Liver (tissue), 9 donors: ENCODE data around the gene COPB2. TPM values are rescaled to one million over a fixed set of nuclear protein-coding genes. Genes with fewer than 3 reads are reported as not detected.
A peak's percentile ranks its signal among the peaks of the same experiment; 100 is the strongest.

ENCODE experiments used
- DNase-seq: peaks from one replicate; pipeline ENCODE4 v3.0.0-alpha.2; 2017; ENCODE audit warnings: low spot score
- H3K27ac ChIP-seq, 2 donors: one replicate each; pipeline ENCODE4 v1.7.0; 2013; ENCODE audit warnings: inconsistent platforms in 2 of 2, low read length in 2 of 2, control low read depth in 1 of 2, low read depth in 1 of 2, mild to moderate bottlenecking in 1 of 2
- H3K27me3 ChIP-seq, 4 donors: one replicate each; pipeline versions ENCODE4 v1.6.1 to v1.7.0; 2013; ENCODE audit warnings: low read length in 3 of 4, inconsistent platforms in 1 of 4, mild to moderate bottlenecking in 1 of 4, moderate library complexity in 1 of 4; ENCODE audit not compliant: control insufficient read depth in 4 of 4, insufficient read depth in 4 of 4
- H3K36me3 ChIP-seq, 4 donors: one replicate each; pipeline versions ENCODE4 v1.6.1 to v1.7.0; 2013; ENCODE audit warnings: low read length in 3 of 4, mild to moderate bottlenecking in 3 of 4, low read depth in 1 of 4, moderate library complexity in 1 of 4; ENCODE audit not compliant: control insufficient read depth in 4 of 4, insufficient read depth in 3 of 4
- H3K4me1 ChIP-seq, 4 donors: one replicate each; pipeline versions ENCODE4 v1.6.1 to v1.7.0; 2013; ENCODE audit warnings: low read length in 3 of 4, mild to moderate bottlenecking in 3 of 4, moderate library complexity in 1 of 4; ENCODE audit not compliant: control insufficient read depth in 4 of 4, insufficient read depth in 4 of 4
- H3K4me3 ChIP-seq, 3 donors: one replicate each; pipeline versions ENCODE4 v1.6.1 to v1.7.0; 2013; ENCODE audit warnings: low read length in 3 of 3, control low read depth in 1 of 3, low read depth in 1 of 3, mild to moderate bottlenecking in 1 of 3
- H3K9ac ChIP-seq, 2 donors: one replicate each; pipeline ENCODE4 v1.7.0; 2013; ENCODE audit warnings: low read length in 2 of 2, mild to moderate bottlenecking in 2 of 2, moderate library complexity in 2 of 2, control low read depth in 1 of 2, low read depth in 1 of 2
- H3K9me3 ChIP-seq, 4 donors: one replicate each; pipeline versions ENCODE4 v1.6.1 to v1.7.0; 2013; ENCODE audit warnings: low read length in 3 of 4; ENCODE audit not compliant: control insufficient read depth in 4 of 4
- EGR1 ChIP-seq, 2 donors: IDR thresholded peaks; 2 replicates each; pipeline ENCODE4 v1.6.1; 2016 to 2018; ENCODE audit warnings: antibody characterized with exemption in 2 of 2, low read depth in 2 of 2
- FOXA1 ChIP-seq: IDR thresholded peaks from 2 replicates; pipeline ENCODE4 v1.6.1; 2016; ENCODE audit warnings: antibody characterized with exemption
- FOXA2 ChIP-seq: IDR thresholded peaks from 2 replicates; pipeline ENCODE4 v1.6.1; 2016; ENCODE audit warnings: antibody characterized with exemption
- GABPA ChIP-seq, 2 donors: IDR thresholded peaks in 1 of 2; conservative IDR thresholded peaks in 1 of 2; 2 replicates each; pipeline ENCODE4 v1.6.1; 2016; ENCODE audit warnings: antibody characterized with exemption in 2 of 2, mild to moderate bottlenecking in 1 of 2, moderate library complexity in 1 of 2
- HNF4A ChIP-seq, 2 donors: conservative IDR thresholded peaks; 2 replicates each; pipeline ENCODE4 v1.6.1; 2016; ENCODE audit warnings: antibody characterized with exemption in 2 of 2, mild to moderate bottlenecking in 2 of 2
- HNF4G ChIP-seq: IDR thresholded peaks from 2 replicates; pipeline ENCODE4 v1.6.1; 2016; ENCODE audit warnings: antibody characterized with exemption
- JUND ChIP-seq, 2 donors: IDR thresholded peaks; 2 replicates each; pipeline ENCODE4 v1.6.1; 2016; ENCODE audit warnings: antibody characterized with exemption in 2 of 2
- RAD21 ChIP-seq, 2 donors: IDR thresholded peaks; 2 replicates each; pipeline ENCODE4 v1.6.1; 2016; ENCODE audit warnings: antibody characterized with exemption in 2 of 2, mild to moderate bottlenecking in 2 of 2
- RXRA ChIP-seq, 2 donors: IDR thresholded peaks; 2 replicates each; pipeline ENCODE4 v1.6.1; 2017 to 2018; ENCODE audit warnings: antibody characterized with exemption in 2 of 2, mild to moderate bottlenecking in 1 of 2
- SP1 ChIP-seq: IDR thresholded peaks from 2 replicates; pipeline ENCODE4 v1.6.1; 2018; ENCODE audit warnings: antibody characterized with exemption, mild to moderate bottlenecking
- TAF1 ChIP-seq: conservative IDR thresholded peaks from 2 replicates; pipeline ENCODE4 v1.6.1; 2016; ENCODE audit warnings: antibody characterized with exemption, mild to moderate bottlenecking
- YY1 ChIP-seq: IDR thresholded peaks from 2 replicates; pipeline ENCODE4 v1.6.1; 2016; ENCODE audit warnings: antibody characterized with exemption, mild to moderate bottlenecking
- WGBS: extraction: QIAGEN DNeasy Blood & Tissue Kit; methylation state at CpG from one replicate; pipeline ENCODE4 v1.1.7; 2013; 5-methylcytosine and 5-hydroxymethylcytosine counted together
- polyA plus RNA-seq, 2 donors: library from polyadenylated mRNA; stranded (reverse) in 1 of 2; unstranded in 1 of 2; fragments of 200-250 nt in 1 of 2; fragments of >200 nt in 1 of 2; fragmentation: Nextera tagmentation in 1 of 2; extraction: Ambion mirVana in 1 of 2; gene quantifications; one replicate each; pipeline versions ENCODE4 v1.2.1 to v1.2.3, GENCODE V29; 2013 to 2015
- total RNA-seq, 2 donors: library from RNA; depleted of rRNA; stranded (reverse); fragments of >200 nt; gene quantifications; one replicate each; pipeline ENCODE4 v1.2.3, GENCODE V29; 2014
- TF ChIP-seq, protein P1 (sequence below): fragments of 150-350 bp; IDR thresholded peaks from 2 replicates; pipeline ENCODE4 v1.5.1; 2017; ENCODE audit warnings: improper control_type of control experiment, low read depth, low read length; ENCODE audit not compliant: missing input control
- TF ChIP-seq, protein P2 (sequence below): IDR thresholded peaks from 2 replicates; pipeline ENCODE4 v1.6.1; 2016; ENCODE audit warnings: antibody characterized with exemption
- TF ChIP-seq, protein P3 (sequence below): IDR thresholded peaks from 2 replicates; pipeline ENCODE4 v1.6.1; 2016; ENCODE audit warnings: antibody characterized with exemption
- TF ChIP-seq, protein P4 (sequence below): IDR thresholded peaks from 2 replicates; pipeline ENCODE4 v1.6.1; 2016; ENCODE audit warnings: antibody characterized with exemption, mild to moderate bottlenecking
- TF ChIP-seq, protein P5 (sequence below): IDR thresholded peaks from 2 replicates; pipeline ENCODE4 v1.6.1; 2016; ENCODE audit warnings: antibody characterized with exemption
- donor health status: healthy.
- donor health status: healthy.
- donor health status: healthy.
- donor health status: healthy.
- donor health status: healthy.

Gene COPB2
- total and polyA plus RNA-seq, 4 donors, result 45.4 to 145 (median 72.0) TPM

DNA sequence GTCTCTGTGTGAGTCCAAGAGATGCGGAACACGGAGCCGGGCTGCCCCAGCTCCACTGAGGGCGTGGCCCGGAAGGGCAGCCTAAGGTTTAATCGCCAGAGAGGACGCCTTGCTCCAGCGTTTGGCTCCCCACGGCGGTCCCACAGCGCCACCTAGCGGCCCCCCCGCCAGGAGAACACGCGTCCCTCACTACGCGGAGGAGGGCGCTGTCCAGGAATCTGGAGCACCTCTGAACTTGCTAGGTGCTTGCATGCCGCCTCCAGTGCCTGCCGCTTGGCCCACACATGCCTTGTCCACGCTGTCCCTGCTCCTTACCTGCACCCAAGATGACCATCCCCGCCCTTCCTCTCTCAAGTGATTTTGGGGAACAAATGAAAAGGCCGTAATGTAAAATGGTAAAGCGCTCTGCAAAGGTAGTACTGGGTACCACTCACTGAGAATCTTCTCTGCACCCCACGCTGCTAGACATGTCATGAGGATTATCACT, 60.0 kb downstream of the COPB2 start:
- H3K9ac ChIP-seq, result no peak overlapping the region
- H3K36me3 ChIP-seq, result no peaks in the 10 kb centered on the region
- 11% methylated on average over 25 of the region's 25 CpGs for WGBS
- DNase-seq, result peak; percentile 92
- no peak overlapping the region for H3K4me3 ChIP-seq
- H3K9me3 ChIP-seq, result no peaks in the 10 kb centered on the region
- peaks cover 0 to 3% (median 1%) of the 10 kb centered on the region in 4 donors for H3K27me3 ChIP-seq
- no peak overlapping the region for H3K27ac ChIP-seq
- TF ChIP-seq, protein P1, sequence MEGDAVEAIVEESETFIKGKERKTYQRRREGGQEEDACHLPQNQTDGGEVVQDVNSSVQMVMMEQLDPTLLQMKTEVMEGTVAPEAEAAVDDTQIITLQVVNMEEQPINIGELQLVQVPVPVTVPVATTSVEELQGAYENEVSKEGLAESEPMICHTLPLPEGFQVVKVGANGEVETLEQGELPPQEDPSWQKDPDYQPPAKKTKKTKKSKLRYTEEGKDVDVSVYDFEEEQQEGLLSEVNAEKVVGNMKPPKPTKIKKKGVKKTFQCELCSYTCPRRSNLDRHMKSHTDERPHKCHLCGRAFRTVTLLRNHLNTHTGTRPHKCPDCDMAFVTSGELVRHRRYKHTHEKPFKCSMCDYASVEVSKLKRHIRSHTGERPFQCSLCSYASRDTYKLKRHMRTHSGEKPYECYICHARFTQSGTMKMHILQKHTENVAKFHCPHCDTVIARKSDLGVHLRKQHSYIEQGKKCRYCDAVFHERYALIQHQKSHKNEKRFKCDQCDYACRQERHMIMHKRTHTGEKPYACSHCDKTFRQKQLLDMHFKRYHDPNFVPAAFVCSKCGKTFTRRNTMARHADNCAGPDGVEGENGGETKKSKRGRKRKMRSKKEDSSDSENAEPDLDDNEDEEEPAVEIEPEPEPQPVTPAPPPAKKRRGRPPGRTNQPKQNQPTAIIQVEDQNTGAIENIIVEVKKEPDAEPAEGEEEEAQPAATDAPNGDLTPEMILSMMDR, result peak; percentile 96
- TF ChIP-seq RAD21 (IDR thresholded peaks at IDR 0.05) (peak; percentile 99 to 100), RXRA (IDR thresholded peaks at IDR 0.05) (peak in 1 of 2 donors; percentile 56), JUND (IDR thresholded peaks at IDR 0.05) (no peak)
- peaks cover 0 to 5% (median 5%) of the 10 kb centered on the region in 4 donors for H3K4me1 ChIP-seq

DNA sequence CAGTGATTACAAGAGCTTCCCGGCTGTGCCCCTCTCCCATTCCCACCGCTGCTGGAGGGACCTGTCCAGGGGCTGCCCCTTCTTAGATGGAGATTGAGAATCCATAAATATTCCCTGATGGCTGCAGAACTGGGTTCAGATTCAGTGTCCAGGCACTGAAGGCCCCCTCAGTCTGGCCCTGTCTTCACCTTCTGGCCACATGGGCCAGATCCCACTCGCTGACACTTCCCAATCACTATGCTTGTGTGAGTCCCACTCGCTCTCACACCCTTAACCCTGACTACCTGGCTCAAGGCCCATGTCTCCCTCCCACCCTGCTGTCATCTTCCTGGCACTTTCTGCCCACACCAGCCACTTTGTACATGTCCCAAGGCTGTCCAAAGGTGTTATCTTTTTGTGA, 61.1 kb downstream of the COPB2 start:
- no peak overlapping the region for H3K9ac ChIP-seq
- no peak for TF ChIP-seq JUND (IDR thresholded peaks at IDR 0.05)
- TF ChIP-seq, protein P2, sequence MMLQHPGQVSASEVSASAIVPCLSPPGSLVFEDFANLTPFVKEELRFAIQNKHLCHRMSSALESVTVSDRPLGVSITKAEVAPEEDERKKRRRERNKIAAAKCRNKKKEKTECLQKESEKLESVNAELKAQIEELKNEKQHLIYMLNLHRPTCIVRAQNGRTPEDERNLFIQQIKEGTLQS, result no peak
- TF ChIP-seq HNF4A (conservative IDR thresholded peaks at IDR 0.05), result no peak
- TF ChIP-seq YY1, result no peak
- no peak for TF ChIP-seq EGR1 (IDR thresholded peaks at IDR 0.05; ENCODE audit: low read depth in 2 of 2)
- TF ChIP-seq FOXA2, result no peak
- TF ChIP-seq HNF4G, result no peak
- TF ChIP-seq, protein P1, result no peak
- TF ChIP-seq SP1, result no peak
- TF ChIP-seq, protein P3, sequence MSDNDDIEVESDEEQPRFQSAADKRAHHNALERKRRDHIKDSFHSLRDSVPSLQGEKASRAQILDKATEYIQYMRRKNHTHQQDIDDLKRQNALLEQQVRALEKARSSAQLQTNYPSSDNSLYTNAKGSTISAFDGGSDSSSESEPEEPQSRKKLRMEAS, result no peak
- H3K4me1 ChIP-seq, result peaks cover 0 to 5% (median 5%) of the 10 kb centered on the region in 4 donors
- no peak overlapping the region for H3K27ac ChIP-seq
- H3K4me3 ChIP-seq, result no peak overlapping the region
- H3K36me3 ChIP-seq, result no peaks in the 10 kb centered on the region
- no peak for DNase-seq
- 92% methylated on average over 4 of the region's 4 CpGs for WGBS
- H3K9me3 ChIP-seq, result no peaks in the 10 kb centered on the region
- peaks cover 0 to 3% (median 1%) of the 10 kb centered on the region in 4 donors for H3K27me3 ChIP-seq

DNA sequence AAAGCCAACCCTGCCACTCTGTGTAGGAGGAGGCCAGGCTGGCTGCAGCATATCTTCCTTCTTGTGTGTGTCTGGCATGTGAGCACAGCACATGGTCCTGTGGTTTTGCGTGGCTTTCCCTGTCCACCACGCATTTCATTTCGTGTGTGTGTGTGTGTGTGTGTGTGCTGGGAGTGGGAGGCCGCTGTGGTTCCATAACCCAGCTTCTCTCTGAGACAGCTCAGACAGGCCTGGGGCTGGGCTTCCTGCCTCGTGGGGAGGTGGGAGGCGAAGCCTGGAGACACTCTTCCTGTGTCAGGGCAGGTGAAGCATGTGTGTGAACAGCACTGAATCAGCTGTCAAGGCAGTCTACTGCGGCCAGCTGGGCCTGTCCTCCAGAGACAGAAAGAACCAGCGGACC, 61.6 kb downstream of the COPB2 start:
- H3K36me3 ChIP-seq, result no peaks in the 10 kb centered on the region
- 88% methylated on average over 8 of the region's 8 CpGs for WGBS
- DNase-seq, result no peak
- TF ChIP-seq GABPA (IDR thresholded peaks at IDR 0.05 in 1 of 2, conservative IDR thresholded peaks at IDR 0.05 in 1 of 2) (no peak), HNF4G (no peak), RXRA (IDR thresholded peaks at IDR 0.05) (no peak), FOXA1 (no peak), FOXA2 (no peak), TAF1 (no peak), JUND (IDR thresholded peaks at IDR 0.05) (no peak)
- TF ChIP-seq, protein P3, result no peak
- TF ChIP-seq, protein P4, sequence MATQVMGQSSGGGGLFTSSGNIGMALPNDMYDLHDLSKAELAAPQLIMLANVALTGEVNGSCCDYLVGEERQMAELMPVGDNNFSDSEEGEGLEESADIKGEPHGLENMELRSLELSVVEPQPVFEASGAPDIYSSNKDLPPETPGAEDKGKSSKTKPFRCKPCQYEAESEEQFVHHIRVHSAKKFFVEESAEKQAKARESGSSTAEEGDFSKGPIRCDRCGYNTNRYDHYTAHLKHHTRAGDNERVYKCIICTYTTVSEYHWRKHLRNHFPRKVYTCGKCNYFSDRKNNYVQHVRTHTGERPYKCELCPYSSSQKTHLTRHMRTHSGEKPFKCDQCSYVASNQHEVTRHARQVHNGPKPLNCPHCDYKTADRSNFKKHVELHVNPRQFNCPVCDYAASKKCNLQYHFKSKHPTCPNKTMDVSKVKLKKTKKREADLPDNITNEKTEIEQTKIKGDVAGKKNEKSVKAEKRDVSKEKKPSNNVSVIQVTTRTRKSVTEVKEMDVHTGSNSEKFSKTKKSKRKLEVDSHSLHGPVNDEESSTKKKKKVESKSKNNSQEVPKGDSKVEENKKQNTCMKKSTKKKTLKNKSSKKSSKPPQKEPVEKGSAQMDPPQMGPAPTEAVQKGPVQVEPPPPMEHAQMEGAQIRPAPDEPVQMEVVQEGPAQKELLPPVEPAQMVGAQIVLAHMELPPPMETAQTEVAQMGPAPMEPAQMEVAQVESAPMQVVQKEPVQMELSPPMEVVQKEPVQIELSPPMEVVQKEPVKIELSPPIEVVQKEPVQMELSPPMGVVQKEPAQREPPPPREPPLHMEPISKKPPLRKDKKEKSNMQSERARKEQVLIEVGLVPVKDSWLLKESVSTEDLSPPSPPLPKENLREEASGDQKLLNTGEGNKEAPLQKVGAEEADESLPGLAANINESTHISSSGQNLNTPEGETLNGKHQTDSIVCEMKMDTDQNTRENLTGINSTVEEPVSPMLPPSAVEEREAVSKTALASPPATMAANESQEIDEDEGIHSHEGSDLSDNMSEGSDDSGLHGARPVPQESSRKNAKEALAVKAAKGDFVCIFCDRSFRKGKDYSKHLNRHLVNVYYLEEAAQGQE, result no peak
- TF ChIP-seq, protein P5, sequence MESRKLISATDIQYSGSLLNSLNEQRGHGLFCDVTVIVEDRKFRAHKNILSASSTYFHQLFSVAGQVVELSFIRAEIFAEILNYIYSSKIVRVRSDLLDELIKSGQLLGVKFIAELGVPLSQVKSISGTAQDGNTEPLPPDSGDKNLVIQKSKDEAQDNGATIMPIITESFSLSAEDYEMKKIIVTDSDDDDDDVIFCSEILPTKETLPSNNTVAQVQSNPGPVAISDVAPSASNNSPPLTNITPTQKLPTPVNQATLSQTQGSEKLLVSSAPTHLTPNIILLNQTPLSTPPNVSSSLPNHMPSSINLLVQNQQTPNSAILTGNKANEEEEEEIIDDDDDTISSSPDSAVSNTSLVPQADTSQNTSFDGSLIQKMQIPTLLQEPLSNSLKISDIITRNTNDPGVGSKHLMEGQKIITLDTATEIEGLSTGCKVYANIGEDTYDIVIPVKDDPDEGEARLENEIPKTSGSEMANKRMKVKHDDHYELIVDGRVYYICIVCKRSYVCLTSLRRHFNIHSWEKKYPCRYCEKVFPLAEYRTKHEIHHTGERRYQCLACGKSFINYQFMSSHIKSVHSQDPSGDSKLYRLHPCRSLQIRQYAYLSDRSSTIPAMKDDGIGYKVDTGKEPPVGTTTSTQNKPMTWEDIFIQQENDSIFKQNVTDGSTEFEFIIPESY, result no peak
- no peak overlapping the region for H3K9ac ChIP-seq
- H3K4me1 ChIP-seq, result peaks cover 0 to 5% (median 5%) of the 10 kb centered on the region in 4 donors
- peaks cover 0 to 3% (median 1%) of the 10 kb centered on the region in 4 donors for H3K27me3 ChIP-seq
- H3K4me3 ChIP-seq, result no peak overlapping the region
- H3K27ac ChIP-seq, result no peak overlapping the region
- H3K9me3 ChIP-seq, result no peaks in the 10 kb centered on the region
